HEK293 (cell line): ENCODE measurements around the gene TEAD3.
A peak's percentile ranks its signal among the peaks of the same experiment; 100 is the strongest.

Experiments
- CTCF ChIA-PET: fragments of 350-600 bp; formaldehyde crosslinking; extraction: SDS; loops from one replicate; lab custom pipeline; 2021; ENCODE audit warnings: antibody characterized with exemption; lab: Yijun Ruan, JAX
- POLR2A ChIA-PET: fragments of 300-600 bp; formaldehyde crosslinking; extraction: SDS; loops from one replicate; lab custom pipeline; 2020; ENCODE audit warnings: antibody characterized with exemption, inconsistent platforms; lab: Yijun Ruan, JAX
- H3K27ac ChIP-seq: fragments of 200-500 bp; sonication (Bioruptor generic); 2 replicates; pipeline ENCODE4 v1.5.1; 2014; ENCODE audit warnings: low read depth, low read length, control low read depth, inconsistent platforms; ENCODE audit errors: extremely low read depth
- H3K36me3 ChIP-seq, 2 experiments: fragments of 200-500 bp in 1 of 2; sonication (Bioruptor generic) in 1 of 2; 1 replicate in 1 of 2; 2 replicates in 1 of 2; pipeline ENCODE4 v1.5.1; 2014 to 2017; ENCODE audit warnings: inconsistent platforms in 2 of 2, low read length in 2 of 2; ENCODE audit not compliant: control insufficient read depth in 2 of 2, insufficient read depth in 1 of 2
- H3K4me1 ChIP-seq: fragments of 200-500 bp; sonication (Bioruptor generic); 2 replicates; pipeline ENCODE4 v1.5.1; 2014; ENCODE audit warnings: mild to moderate bottlenecking, low read length, inconsistent platforms; ENCODE audit not compliant: control insufficient read depth, insufficient read depth
- H3K4me3 ChIP-seq: 2 replicates; pipeline ENCODE4 v1.5.1; 2011; ENCODE audit warnings: low read depth, mild to moderate bottlenecking, control low read depth, low read length, moderate library complexity
- H3K9me3 ChIP-seq: fragments of 200-500 bp; sonication (Bioruptor generic); 2 replicates; pipeline ENCODE4 v1.5.1; 2014; ENCODE audit warnings: low read depth, low read length, inconsistent platforms; ENCODE audit not compliant: control insufficient read depth, insufficient read depth
- BCL11A ChIP-seq: fragments of 450-650 bp; formaldehyde crosslinking; IDR thresholded peaks from 2 replicates; pipeline ENCODE4 v1.5.1; 2016; ENCODE audit warnings: low read depth, missing biosample characterization, missing genetic modification characterization
- BCL11B ChIP-seq: fragments of 450-650 bp; formaldehyde crosslinking; IDR thresholded peaks from 2 replicates; pipeline ENCODE4 v1.5.1; 2016; ENCODE audit warnings: low read depth, missing biosample characterization, missing genetic modification characterization
- CTCF ChIP-seq: fragments of 450-650 bp; formaldehyde crosslinking; IDR thresholded peaks from 2 replicates; pipeline ENCODE4 v1.5.1; 2016; ENCODE audit warnings: missing biosample characterization, missing genetic modification characterization
- KLF17 ChIP-seq: fragments of 450-650 bp; formaldehyde crosslinking; IDR thresholded peaks from 2 replicates; pipeline ENCODE4 v1.5.1; 2016; ENCODE audit warnings: missing biosample characterization, missing genetic modification characterization
- OSR2 ChIP-seq: fragments of 450-650 bp; formaldehyde crosslinking; IDR thresholded peaks from 2 replicates; pipeline ENCODE4 v1.5.1; 2016; ENCODE audit warnings: missing biosample characterization, missing genetic modification characterization
- PRDM1 ChIP-seq: fragments of 450-650 bp; formaldehyde crosslinking; IDR thresholded peaks from 2 replicates; pipeline ENCODE4; 2016; ENCODE audit warnings: missing biosample characterization, missing genetic modification characterization
- YY1 ChIP-seq: fragments of 450-650 bp; formaldehyde crosslinking; IDR thresholded peaks from 2 replicates; pipeline ENCODE4 v1.5.1; 2018; ENCODE audit warnings: missing biosample characterization, missing genetic modification characterization
- ZBTB48 ChIP-seq: fragments of 450-650 bp; formaldehyde crosslinking; IDR thresholded peaks from 2 replicates; pipeline ENCODE4 v1.5.1; 2016; ENCODE audit warnings: missing biosample characterization, missing genetic modification characterization
- ZBTB49 ChIP-seq: fragments of 450-650 bp; formaldehyde crosslinking; IDR thresholded peaks from 2 replicates; pipeline ENCODE4 v1.5.1; 2016; ENCODE audit warnings: missing biosample characterization, missing genetic modification characterization, low read depth
- ZNF157 ChIP-seq: fragments of 450-650 bp; formaldehyde crosslinking; IDR thresholded peaks from 2 replicates; pipeline ENCODE4 v1.5.1; 2016; ENCODE audit warnings: missing biosample characterization, missing genetic modification characterization
- ZNF18 ChIP-seq: fragments of 450-650 bp; formaldehyde crosslinking; IDR thresholded peaks from 2 replicates; pipeline ENCODE4 v1.5.1; 2016; ENCODE audit warnings: missing biosample characterization, missing genetic modification characterization
- ZNF214 ChIP-seq: fragments of 450-650 bp; formaldehyde crosslinking; IDR thresholded peaks from 2 replicates; pipeline ENCODE4 v1.5.1; 2017; ENCODE audit warnings: missing biosample characterization, mild to moderate bottlenecking, missing genetic modification characterization, borderline replicate concordance
- ZNF302 ChIP-seq: fragments of 450-650 bp; formaldehyde crosslinking; IDR thresholded peaks from 2 replicates; pipeline ENCODE4 v1.5.1; 2016; ENCODE audit warnings: missing biosample characterization, missing genetic modification characterization, low read depth
- ZNF473 ChIP-seq: fragments of 450-650 bp; formaldehyde crosslinking; IDR thresholded peaks from 2 replicates; pipeline ENCODE4 v1.5.1; 2017; ENCODE audit warnings: missing biosample characterization, missing genetic modification characterization
- ZNF513 ChIP-seq: fragments of 450-650 bp; IDR thresholded peaks from 2 replicates; pipeline ENCODE4 v1.5.1; 2018; ENCODE audit warnings: missing biosample characterization, missing genetic modification characterization
- ZNF623 ChIP-seq: fragments of 450-650 bp; formaldehyde crosslinking; IDR thresholded peaks from 2 replicates; pipeline ENCODE4 v1.5.1; 2016; ENCODE audit warnings: missing biosample characterization, missing genetic modification characterization
- ZNF624 ChIP-seq: fragments of 450-650 bp; formaldehyde crosslinking; IDR thresholded peaks from 2 replicates; pipeline ENCODE4 v1.5.1; 2017; ENCODE audit warnings: missing biosample characterization, missing genetic modification characterization
- ZNF645 ChIP-seq: fragments of 450-650 bp; formaldehyde crosslinking; IDR thresholded peaks from 2 replicates; pipeline ENCODE4; 2016; ENCODE audit warnings: missing biosample characterization, missing genetic modification characterization
- ZNF677 ChIP-seq: fragments of 450-650 bp; IDR thresholded peaks from 2 replicates; pipeline ENCODE4 v1.5.0; 2018; ENCODE audit warnings: missing biosample characterization, mild to moderate bottlenecking, missing genetic modification characterization, moderate library complexity
- ZNF704 ChIP-seq: fragments of 450-650 bp; formaldehyde crosslinking; IDR thresholded peaks from 2 replicates; pipeline ENCODE4 v1.5.1; 2016; ENCODE audit warnings: missing biosample characterization, missing genetic modification characterization
- ZNF792 ChIP-seq: fragments of 450-650 bp; formaldehyde crosslinking; IDR thresholded peaks from 2 replicates; pipeline ENCODE4 v1.5.1; 2016; ENCODE audit warnings: missing biosample characterization, missing genetic modification characterization

TEAD3 gene

GRCh38 chr6:35475573-35475972 lies 21.3 kb downstream of the TEAD3 start:
- ChIA-PET CTCF (interaction anchor here (0.8 kb wide), 1 partner anchor 133 kb away, joined by 3 read pairs; the partner anchor contains the start of gene PPARD), POLR2A (interaction anchor here (1.0 to 9.5 kb wide), 2 partner anchors 9 to 21 kb away, joined by 4 to 198 read pairs; no protein-coding TSS in a partner anchor)
- TF ChIP-seq ZNF302 (tag by site-specific recombination) (no peak), BCL11B (tag by site-specific recombination) (peak; percentile 56; the same call in 1 of the 2 replicates)
- H3K9me3 ChIP-seq = no peaks in the 10 kb centered on the region
- no peak overlapping the region for H3K4me3 ChIP-seq
- H3K27ac ChIP-seq = no peak overlapping the region
- H3K36me3 ChIP-seq = peaks cover 3 to 64% of the 10 kb centered on the region in 2 experiments; a peak in 2 of 3 replicates
- H3K4me1 ChIP-seq = no peaks in the 10 kb centered on the region

- ChIA-PET POLR2A (interaction anchor here (1.0 to 9.5 kb wide), 2 partner anchors 10 to 21 kb away, joined by 4 to 198 read pairs; no protein-coding TSS in a partner anchor), CTCF (interaction anchor here (0.7 to 0.8 kb wide), 2 partner anchors 12 to 133 kb away, joined by 3 read pairs; partner anchors contain the start of gene PPARD)
- no peak overlapping the region for H3K4me3 ChIP-seq
- TF ChIP-seq ZNF624 (tag by site-specific recombination) (no peak), CTCF (tag by site-specific recombination) (no peak), OSR2 (tag by site-specific recombination) (no peak), ZNF704 (tag by site-specific recombination) (no peak), YY1 (tag by site-specific recombination) (no peak), ZBTB48 (tag by site-specific recombination) (no peak), ZNF18 (no peak), PRDM1 (tag by site-specific recombination) (no peak), ZNF473 (tag by site-specific recombination) (no peak), ZNF677 (tag by site-specific recombination) (no peak), ZNF513 (tag by site-specific recombination) (no peak), ZNF645 (no peak), ZNF792 (tag by site-specific recombination) (no peak), ZNF214 (tag by site-specific recombination) (no peak), BCL11A (tag by site-specific recombination) (no peak), ZNF157 (tag by site-specific recombination) (no peak), ZBTB49 (tag by site-specific recombination) (no peak), ZNF623 (no peak), KLF17 (tag by site-specific recombination) (no peak)
- peaks cover 3 to 67% of the 10 kb centered on the region in 2 experiments; a peak in 2 of 3 replicates for H3K36me3 ChIP-seq
- no peaks in the 10 kb centered on the region for H3K9me3 ChIP-seq
- no peaks in the 10 kb centered on the region for H3K4me1 ChIP-seq
- H3K27ac ChIP-seq = no peak overlapping the region
Observed at GRCh38 chr6:35474942-35475570, 21.8 kb downstream of the TEAD3 start.
